WTC11 (cell line): ENCODE measurements around the gene PLXNA3. TPM values are rescaled to one million over a fixed set of nuclear protein-coding genes. Genes with fewer than 3 reads are reported as not detected.

Experiments
- ATAC-seq: fragments of 200-7000 bp; cut with Tn5 transposase; 2 replicates; pipeline ENCODE4 v1.10.0; 2021; ENCODE audit warnings: mild to moderate bottlenecking, moderate library complexity
- CTCF ChIA-PET: fragments of 300-600 bp; sonication (Branson Sonifier 250); formaldehyde crosslinking; loops from one replicate; lab custom pipeline; 2021; ENCODE audit warnings: antibody characterized with exemption; lab: Charles Lee
- POLR2A ChIA-PET: fragments of 350-600 bp; sonication (Branson Sonifier 250); formaldehyde crosslinking; loops from one replicate; lab custom pipeline; 2021; ENCODE audit warnings: antibody characterized with exemption; lab: Charles Lee
- DNase-seq: peaks from one replicate; pipeline ENCODE4 v3.0.0; 2021; ENCODE audit warnings: low spot score
- H3K27ac Mint-ChIP-seq: 2 replicates; pipeline ENCODE4 v1.8.0; 2021; ENCODE audit warnings: mixed read lengths
- H3K27me3 Mint-ChIP-seq: 2 replicates; pipeline ENCODE4 v1.8.0; 2021; ENCODE audit warnings: low read depth, mild to moderate bottlenecking, moderate library complexity, mixed read lengths
- H3K36me3 Mint-ChIP-seq: 2 replicates; pipeline ENCODE4 v1.8.0; 2021; ENCODE audit warnings: mixed read lengths
- H3K4me1 Mint-ChIP-seq: 2 replicates; pipeline ENCODE4 v1.8.0; 2022; ENCODE audit warnings: mixed read lengths
- H3K4me3 Mint-ChIP-seq: 2 replicates; pipeline ENCODE4 v1.8.0; 2021; ENCODE audit warnings: mild to moderate bottlenecking, moderate library complexity, mixed read lengths
- H3K9me3 Mint-ChIP-seq: 2 replicates; pipeline ENCODE4 v1.8.0; 2021; ENCODE audit warnings: mixed read lengths
- AFF4 ChIP-seq: sonication (generic); formaldehyde crosslinking; IDR thresholded peaks from 2 replicates; pipeline ENCODE4 v1.8.1; 2023; ENCODE audit warnings: mild to moderate bottlenecking, missing genetic modification reagents, borderline replicate concordance
- ARID4B ChIP-seq: sonication (generic); formaldehyde crosslinking; IDR thresholded peaks from 2 replicates; pipeline ENCODE4 v1.8.0; 2023; ENCODE audit warnings: missing genetic modification reagents, mild to moderate bottlenecking, borderline replicate concordance
- ATF1 ChIP-seq: sonication (generic); formaldehyde crosslinking; IDR thresholded peaks from 2 replicates; pipeline ENCODE4 v1.8.1; 2023; ENCODE audit warnings: mild to moderate bottlenecking, moderate library complexity, missing genetic modification reagents
- ESRRA ChIP-seq: sonication (generic); formaldehyde crosslinking; IDR thresholded peaks from 2 replicates; pipeline ENCODE4 v1.8.1; 2022; ENCODE audit warnings: mild to moderate bottlenecking, missing genetic modification reagents, borderline replicate concordance
- FOXJ3 ChIP-seq: sonication (generic); formaldehyde crosslinking; IDR thresholded peaks from 2 replicates; pipeline ENCODE4 v1.9.0; 2021; ENCODE audit warnings: missing genetic modification reagents, mild to moderate bottlenecking, borderline replicate concordance
- JAZF1 ChIP-seq: fragments of 250-450 bp; sonication (Bioruptor Pico); IDR thresholded peaks from 2 replicates; pipeline ENCODE4 v1.9.0; 2021; ENCODE audit warnings: moderate library complexity, mild to moderate bottlenecking, inconsistent platforms
- NFE2L1 ChIP-seq: sonication (generic); formaldehyde crosslinking; IDR thresholded peaks from 2 replicates; pipeline ENCODE4 v1.8.1; 2023; ENCODE audit warnings: missing genetic modification reagents
- PRRX2 ChIP-seq: fragments of 250-450 bp; sonication (Bioruptor Pico); IDR thresholded peaks from 2 replicates; pipeline ENCODE4 v1.8.0; 2021; ENCODE audit warnings: mild to moderate bottlenecking
- TCF7 ChIP-seq: sonication (generic); formaldehyde crosslinking; IDR thresholded peaks from 2 replicates; pipeline ENCODE4 v1.8.0; 2022; ENCODE audit warnings: mild to moderate bottlenecking, low read depth, missing genetic modification reagents, moderate library complexity
- ZBTB21 ChIP-seq: sonication (generic); formaldehyde crosslinking; IDR thresholded peaks from 2 replicates; pipeline ENCODE4 v1.8.1; 2023; ENCODE audit warnings: mild to moderate bottlenecking, missing genetic modification reagents, borderline replicate concordance
- ZBTB43 ChIP-seq: sonication (generic); formaldehyde crosslinking; IDR thresholded peaks from 2 replicates; pipeline ENCODE4 v1.8.1; 2023; ENCODE audit warnings: mild to moderate bottlenecking, missing genetic modification reagents
- ZNF423 ChIP-seq: fragments of 250-450 bp; sonication (Bioruptor Pico); IDR thresholded peaks from 2 replicates; pipeline ENCODE4 v2.1.2; 2022; ENCODE audit warnings: mild to moderate bottlenecking, moderate library complexity
- total RNA-seq: library from RNA; stranded (reverse); gene quantifications from 3 replicates; pipeline ENCODE4 v1.2.3, GENCODE V29; 2021
- TF ChIP-seq, protein P1 (sequence below): sonication (generic); formaldehyde crosslinking; IDR thresholded peaks from 2 replicates; pipeline ENCODE4 v1.8.1; 2022; ENCODE audit warnings: low read depth, missing genetic modification reagents, borderline replicate concordance
- TF ChIP-seq, protein P2 (sequence below): sonication (generic); formaldehyde crosslinking; IDR thresholded peaks from 2 replicates; pipeline ENCODE4 v1.8.0; 2022; ENCODE audit warnings: mild to moderate bottlenecking, missing genetic modification reagents
- TF ChIP-seq, protein P3 (sequence below): fragments of 250-450 bp; sonication (Bioruptor Pico); IDR thresholded peaks from 2 replicates; pipeline ENCODE4 v1.9.0; 2021; ENCODE audit warnings: mild to moderate bottlenecking
- TF ChIP-seq, protein P4 (sequence below): sonication (generic); formaldehyde crosslinking; IDR thresholded peaks from 2 replicates; pipeline ENCODE4 v1.8.1; 2022; ENCODE audit warnings: mild to moderate bottlenecking, missing genetic modification reagents, moderate library complexity, borderline replicate concordance

Gene PLXNA3
- total RNA-seq, 1 experiment from 2014 or later, result 26.6 TPM

GRCh38 chrX:154471839-154472684, 14.0 kb downstream of the PLXNA3 start:
- H3K36me3 Mint-ChIP-seq, result peaks cover 2% of the 10 kb centered on the region; the same call in 1 of the 2 replicates
- H3K27me3 Mint-ChIP-seq, result peaks cover 2% of the 10 kb centered on the region; the same call in 1 of the 2 replicates
- CTCF ChIA-PET, result no interaction called here
- POLR2A ChIA-PET, result no interaction called here
- H3K4me1 Mint-ChIP-seq, result no peaks in the 10 kb centered on the region
- no peak for ATAC-seq
- H3K9me3 Mint-ChIP-seq, result no peaks in the 10 kb centered on the region
- TF ChIP-seq, protein P1, sequence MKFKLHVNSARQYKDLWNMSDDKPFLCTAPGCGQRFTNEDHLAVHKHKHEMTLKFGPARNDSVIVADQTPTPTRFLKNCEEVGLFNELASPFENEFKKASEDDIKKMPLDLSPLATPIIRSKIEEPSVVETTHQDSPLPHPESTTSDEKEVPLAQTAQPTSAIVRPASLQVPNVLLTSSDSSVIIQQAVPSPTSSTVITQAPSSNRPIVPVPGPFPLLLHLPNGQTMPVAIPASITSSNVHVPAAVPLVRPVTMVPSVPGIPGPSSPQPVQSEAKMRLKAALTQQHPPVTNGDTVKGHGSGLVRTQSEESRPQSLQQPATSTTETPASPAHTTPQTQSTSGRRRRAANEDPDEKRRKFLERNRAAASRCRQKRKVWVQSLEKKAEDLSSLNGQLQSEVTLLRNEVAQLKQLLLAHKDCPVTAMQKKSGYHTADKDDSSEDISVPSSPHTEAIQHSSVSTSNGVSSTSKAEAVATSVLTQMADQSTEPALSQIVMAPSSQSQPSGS (CRISPR knock-in tag), result no peak
- no peak for TF ChIP-seq TCF7 (CRISPR knock-in tag)
- no peak for TF ChIP-seq FOXJ3
- no peak for TF ChIP-seq ZNF423 (CRISPR knock-in tag)
- TF ChIP-seq, all 79 proteins: peak for 0
- DNase-seq, result no peak
- H3K4me3 Mint-ChIP-seq, result no peak overlapping the region
- no peak overlapping the region for H3K27ac Mint-ChIP-seq

GRCh38 chrX:154472685-154473632, 14.9 kb downstream of the PLXNA3 start:
- ATAC-seq (no peak), DNase-seq (no peak)
- CTCF ChIA-PET, result no interaction called here
- Mint-ChIP-seq H3K4me1 (no peaks in the 10 kb centered on the region), H3K36me3 (peaks cover 2% of the 10 kb centered on the region; the same call in 1 of the 2 replicates), H3K27me3 (peaks cover 2% of the 10 kb centered on the region; the same call in 1 of the 2 replicates), H3K9me3 (no peaks in the 10 kb centered on the region), H3K4me3 (no peak overlapping the region), H3K27ac (no peak overlapping the region)
- POLR2A ChIA-PET, result no interaction called here
- TF ChIP-seq ZNF423 (CRISPR knock-in tag), result no peak
- TF ChIP-seq ZBTB43 (CRISPR knock-in tag), result no peak
- TF ChIP-seq, protein P2, sequence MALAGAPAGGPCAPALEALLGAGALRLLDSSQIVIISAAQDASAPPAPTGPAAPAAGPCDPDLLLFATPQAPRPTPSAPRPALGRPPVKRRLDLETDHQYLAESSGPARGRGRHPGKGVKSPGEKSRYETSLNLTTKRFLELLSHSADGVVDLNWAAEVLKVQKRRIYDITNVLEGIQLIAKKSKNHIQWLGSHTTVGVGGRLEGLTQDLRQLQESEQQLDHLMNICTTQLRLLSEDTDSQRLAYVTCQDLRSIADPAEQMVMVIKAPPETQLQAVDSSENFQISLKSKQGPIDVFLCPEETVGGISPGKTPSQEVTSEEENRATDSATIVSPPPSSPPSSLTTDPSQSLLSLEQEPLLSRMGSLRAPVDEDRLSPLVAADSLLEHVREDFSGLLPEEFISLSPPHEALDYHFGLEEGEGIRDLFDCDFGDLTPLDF (CRISPR knock-in tag), result no peak
- TF ChIP-seq, protein P3, sequence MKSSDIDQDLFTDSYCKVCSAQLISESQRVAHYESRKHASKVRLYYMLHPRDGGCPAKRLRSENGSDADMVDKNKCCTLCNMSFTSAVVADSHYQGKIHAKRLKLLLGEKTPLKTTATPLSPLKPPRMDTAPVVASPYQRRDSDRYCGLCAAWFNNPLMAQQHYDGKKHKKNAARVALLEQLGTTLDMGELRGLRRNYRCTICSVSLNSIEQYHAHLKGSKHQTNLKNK (CRISPR knock-in tag), result no peak
- TF ChIP-seq ZBTB21 (CRISPR knock-in tag), result no peak
- TF ChIP-seq ATF1 (CRISPR knock-in tag), result no peak
- TF ChIP-seq ARID4B (CRISPR knock-in tag), result no peak
- no peak for TF ChIP-seq PRRX2
- TF ChIP-seq, protein P4, sequence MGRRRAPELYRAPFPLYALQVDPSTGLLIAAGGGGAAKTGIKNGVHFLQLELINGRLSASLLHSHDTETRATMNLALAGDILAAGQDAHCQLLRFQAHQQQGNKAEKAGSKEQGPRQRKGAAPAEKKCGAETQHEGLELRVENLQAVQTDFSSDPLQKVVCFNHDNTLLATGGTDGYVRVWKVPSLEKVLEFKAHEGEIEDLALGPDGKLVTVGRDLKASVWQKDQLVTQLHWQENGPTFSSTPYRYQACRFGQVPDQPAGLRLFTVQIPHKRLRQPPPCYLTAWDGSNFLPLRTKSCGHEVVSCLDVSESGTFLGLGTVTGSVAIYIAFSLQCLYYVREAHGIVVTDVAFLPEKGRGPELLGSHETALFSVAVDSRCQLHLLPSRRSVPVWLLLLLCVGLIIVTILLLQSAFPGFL, result no peak
- no peak for TF ChIP-seq NFE2L1 (CRISPR knock-in tag)
- TF ChIP-seq ESRRA (CRISPR knock-in tag), result no peak
- no peak for TF ChIP-seq AFF4 (CRISPR knock-in tag)
- TF ChIP-seq JAZF1 (CRISPR knock-in tag), result no peak
